ENCODE results near the gene PRM2.

GRCh38 chr16:11309895-11310633 is 33.8 kb upstream of the PRM2 start:
- TF ChIP-seq CTCF (IDR thresholded peaks at IDR 0.05 in 8 of 11, conservative IDR thresholded peaks at IDR 0.05 in 3 of 11) (no peak), POLR2A (IDR thresholded peaks at IDR 0.05) (no peak), POLR2AphosphoS5 (IDR thresholded peaks at IDR 0.05) (peak in 2 of 3 donors; percentile 36 to 78)
